ENCODE data around the gene ZNF516.

Gene ZNF516

GRCh38 chr18:76453932-76454331 lies 41.1 kb downstream of the ZNF516 start:
- DNase-seq (ENCODE audit: low read depth), result no peak

- DNase-seq (ENCODE audit: low read depth), result no peak
These were observed 41.9 kb downstream of the ZNF516 start for GRCh38 chr18:76453057-76453561.

GRCh38 chr18:76452357-76452756 lies 42.7 kb downstream of the ZNF516 start:
- DNase-seq (ENCODE audit: low read depth), result no peak

GRCh38 chr18:76451396-76452331 lies 43.4 kb downstream of the ZNF516 start:
- no peak for DNase-seq (ENCODE audit: low read depth)

GRCh38 chr18:76450452-76451395 lies 44.3 kb downstream of the ZNF516 start:
- DNase-seq (ENCODE audit: low read depth), result no peak

- DNase-seq (ENCODE audit: low read depth), result no peak
These were observed 46.0 kb downstream of the ZNF516 start for GRCh38 chr18:76449111-76449453.

- DNase-seq (ENCODE audit: low read depth), result no peak
These were observed 46.6 kb downstream of the ZNF516 start for GRCh38 chr18:76448256-76449110.

- no peak for DNase-seq (ENCODE audit: low read depth)
These were observed 47.7 kb downstream of the ZNF516 start for GRCh38 chr18:76447258-76447890.

GRCh38 chr18:76446321-76447257 lies 48.5 kb downstream of the ZNF516 start:
- DNase-seq (ENCODE audit: low read depth), result no peak

- no peak for DNase-seq (ENCODE audit: low read depth)
These were observed 49.3 kb downstream of the ZNF516 start for GRCh38 chr18:76445741-76446232.

GRCh38 chr18:76445275-76445674 lies 49.8 kb downstream of the ZNF516 start:
- no peak for DNase-seq (ENCODE audit: low read depth)

GRCh38 chr18:76444446-76445105 lies 50.5 kb downstream of the ZNF516 start:
- DNase-seq (ENCODE audit: low read depth), result no peak

GRCh38 chr18:76443519-76444445 lies 51.3 kb downstream of the ZNF516 start:
- DNase-seq (ENCODE audit: low read depth), result no peak

GRCh38 chr18:76442413-76443171 lies 52.5 kb downstream of the ZNF516 start:
- DNase-seq (ENCODE audit: low read depth), result no peak

GRCh38 chr18:76441668-76442412 lies 53.2 kb downstream of the ZNF516 start:
- no peak for DNase-seq (ENCODE audit: low read depth)

GRCh38 chr18:76441002-76441667 lies 53.9 kb downstream of the ZNF516 start:
- DNase-seq (ENCODE audit: low read depth), result no peak
